K562 (cell line): ENCODE results near the gene SULT1A2. TPM values are rescaled to one million over a fixed set of nuclear protein-coding genes. Genes with fewer than 3 reads are reported as not detected.

ENCODE experiments used
- ARHGAP35 ChIP-seq: fragments of 450-650 bp; IDR thresholded peaks from 2 replicates; pipeline ENCODE4 v1.6.1; 2018; ENCODE audit not compliant: partially characterized antibody
- BCOR ChIP-seq: fragments of 450-650 bp; IDR thresholded peaks from 2 replicates; pipeline ENCODE4 v1.6.1; 2016
- CBX3 ChIP-seq, 2 experiments: IDR thresholded peaks; 1 replicate in 1 of 2; 2 replicates in 1 of 2; pipeline ENCODE4 v1.6.1; 2012; ENCODE audit warnings: inconsistent platforms in 2 of 2, low read length in 2 of 2, borderline replicate concordance in 1 of 2, control low read depth in 1 of 2
- FOXK2 ChIP-seq, 2 experiments: fragments of 450-650 bp; IDR thresholded peaks in 1 of 2; conservative IDR thresholded peaks in 1 of 2; 2 replicates each; pipeline ENCODE4 v1.6.1; 2016; ENCODE audit warnings: low read depth in 2 of 2, mild to moderate bottlenecking in 1 of 2
- L3MBTL2 ChIP-seq: fragments of 450-650 bp; IDR thresholded peaks from 2 replicates; pipeline ENCODE4 v1.6.1; 2016; ENCODE audit warnings: mild to moderate bottlenecking, moderate library complexity
- MCM3 ChIP-seq: fragments of 450-650 bp; IDR thresholded peaks from 2 replicates; pipeline ENCODE4 v1.6.1; 2016
- NBN ChIP-seq: fragments of 450-650 bp; IDR thresholded peaks from 2 replicates; pipeline ENCODE4 v1.6.1; 2016; ENCODE audit warnings: low read depth, mild to moderate bottlenecking
- PHF8 ChIP-seq: fragments of 200-600 bp; sonication (generic); IDR thresholded peaks from 2 replicates; pipeline ENCODE4 v1.6.1; 2012; ENCODE audit warnings: mixed run types, mild to moderate bottlenecking, inconsistent platforms, low read length, moderate library complexity, borderline replicate concordance
- POU5F1 ChIP-seq: fragments of 150-350 bp; IDR thresholded peaks from 2 replicates; pipeline ENCODE4 v1.6.1; 2014; ENCODE audit warnings: borderline replicate concordance, low read length, low read depth, mild to moderate bottlenecking; ENCODE audit not compliant: partially characterized antibody
- PTTG1 ChIP-seq: fragments of 450-650 bp; IDR thresholded peaks from 2 replicates; pipeline ENCODE4 v1.6.1; 2016; ENCODE audit warnings: low read depth, mild to moderate bottlenecking, missing genetic modification characterization, missing compliant biosample characterization
- RBM25 ChIP-seq: fragments of 200-400 bp; formaldehyde crosslinking; IDR thresholded peaks from 2 replicates; pipeline ENCODE4 v1.6.1; 2018; ENCODE audit warnings: low read length, low read depth, moderate library complexity; ENCODE audit not compliant: severe bottlenecking
- RNF2 ChIP-seq: sonication (generic); IDR thresholded peaks from 2 replicates; pipeline ENCODE4 v1.6.1; 2016
- SUPT5H ChIP-seq: fragments of 450-650 bp; IDR thresholded peaks from 2 replicates; pipeline ENCODE4 v1.6.1; 2016
- TAF1 ChIP-seq: IDR thresholded peaks from 2 replicates; pipeline ENCODE4 v1.6.1; 2011; ENCODE audit warnings: mild to moderate bottlenecking, low read length, moderate library complexity; ENCODE audit not compliant: insufficient read depth, control insufficient read depth, severe bottlenecking; ENCODE audit errors: extremely low read depth
- THRB ChIP-seq: fragments of 450-650 bp; formaldehyde crosslinking; conservative IDR thresholded peaks from 2 replicates; pipeline ENCODE4 v1.4.0; 2022; ENCODE audit warnings: mild to moderate bottlenecking, missing genetic modification characterization
- WHSC1 ChIP-seq: IDR thresholded peaks from one replicate; pipeline ENCODE4 v1.6.1; 2012; ENCODE audit warnings: low read length, control low read depth, inconsistent platforms
- ZNF175 ChIP-seq: fragments of 200-800 bp; sonication (Bioruptor generic); IDR thresholded peaks from 2 replicates; pipeline ENCODE4 v1.6.1; 2016; ENCODE audit warnings: low read depth, mild to moderate bottlenecking, missing genetic modification characterization, missing compliant biosample characterization
- ZNF217 ChIP-seq: sonication (generic); formaldehyde crosslinking; IDR thresholded peaks from 2 replicates; pipeline ENCODE4 v1.8.0; 2022; ENCODE audit warnings: mild to moderate bottlenecking, missing genetic modification reagents
- ZNF224 ChIP-seq: sonication (generic); formaldehyde crosslinking; IDR thresholded peaks from 2 replicates; pipeline ENCODE4 v1.8.0; 2022; ENCODE audit warnings: mild to moderate bottlenecking, missing genetic modification reagents
- ZNF23 ChIP-seq: fragments of 250-450 bp; sonication (Bioruptor Pico); IDR thresholded peaks from 2 replicates; pipeline ENCODE4 v1.4.0; 2020; ENCODE audit warnings: mild to moderate bottlenecking
- ZNF274 ChIP-seq: IDR thresholded peaks from 2 replicates; pipeline ENCODE4 v1.6.1; 2011; ENCODE audit warnings: low read depth, mild to moderate bottlenecking, low read length, moderate library complexity, borderline replicate concordance
- polyA plus RNA-seq, 8 experiments: library from polyadenylated mRNA; depleted of rRNA in 4 of 8; stranded (reverse) in 5 of 8; unstranded in 3 of 8; fragments of >200 nt; fragmentation: Nextera tagmentation in 2 of 8; fragmentation: Illumina TruSeq in 1 of 8; extraction: Ambion mirVana in 2 of 8; extraction: Trizol in 1 of 8; gene quantifications; 2 replicates each; pipeline versions ENCODE4 v1.2.1 to v1.2.3, GENCODE V29; 2011 to 2014; ENCODE audit warnings: inconsistent platforms in 1 of 8, missing spikeins in 1 of 8
- total RNA-seq, 7 experiments: library from RNA; depleted of rRNA in 6 of 7; stranded (reverse); fragments of >200 nt in 6 of 7; fragmentation: Illumina TruSeq in 2 of 7; extraction: Trizol in 2 of 7; gene quantifications; 2 replicates each; pipeline versions ENCODE4 v1.2.1 to v1.2.3, GENCODE V29; 2011 to 2021; ENCODE audit warnings: low replicate concordance in 1 of 7
- TF ChIP-seq, protein P1 (sequence below), 2 experiments: fragments of 450-650 bp; conservative IDR thresholded peaks; 2 replicates each; pipeline ENCODE4 v1.6.1; 2017; ENCODE audit warnings: mild to moderate bottlenecking in 2 of 2, moderate library complexity in 2 of 2
- TF ChIP-seq, protein P2 (sequence below): sonication (generic); formaldehyde crosslinking; IDR thresholded peaks from 2 replicates; pipeline ENCODE4 v1.8.1; 2023; ENCODE audit warnings: mild to moderate bottlenecking, missing genetic modification reagents, moderate library complexity
- TF ChIP-seq, protein P3 (sequence below), 2 experiments: fragments of 450-650 bp in 1 of 2; sonication (generic) in 1 of 2; formaldehyde crosslinking; conservative IDR thresholded peaks; 2 replicates each; pipeline versions ENCODE4 v1.4.0 to v1.8.1; 2020 to 2022; ENCODE audit warnings: mild to moderate bottlenecking in 1 of 2, missing genetic modification reagents in 1 of 2

Gene SULT1A2
- total and polyA plus RNA-seq, 9 of the 15 experiments (the other 6 are each of a cell fraction or from before 2014, with no cell fraction given) = 0.73 to 3.2 (median 1.7) TPM

GRCh38 chr16:28553776-28554633 is 42.8 kb downstream of the SULT1A2 start, which contains the start of gene SGF29 (continued):
- TF ChIP-seq, protein P1, sequence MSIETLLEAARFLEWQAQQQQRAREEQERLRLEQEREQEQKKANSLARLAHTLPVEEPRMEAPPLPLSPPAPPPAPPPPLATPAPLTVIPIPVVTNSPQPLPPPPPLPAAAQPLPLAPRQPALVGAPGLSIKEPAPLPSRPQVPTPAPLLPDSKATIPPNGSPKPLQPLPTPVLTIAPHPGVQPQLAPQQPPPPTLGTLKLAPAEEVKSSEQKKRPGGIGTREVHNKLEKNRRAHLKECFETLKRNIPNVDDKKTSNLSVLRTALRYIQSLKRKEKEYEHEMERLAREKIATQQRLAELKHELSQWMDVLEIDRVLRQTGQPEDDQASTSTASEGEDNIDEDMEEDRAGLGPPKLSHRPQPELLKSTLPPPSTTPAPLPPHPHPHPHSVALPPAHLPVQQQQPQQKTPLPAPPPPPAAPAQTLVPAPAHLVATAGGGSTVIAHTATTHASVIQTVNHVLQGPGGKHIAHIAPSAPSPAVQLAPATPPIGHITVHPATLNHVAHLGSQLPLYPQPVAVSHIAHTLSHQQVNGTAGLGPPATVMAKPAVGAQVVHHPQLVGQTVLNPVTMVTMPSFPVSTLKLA (conservative IDR thresholded peaks at IDR 0.05) = peak; percentile 66 to 81; a peak in 3 of 4 replicates
- no peak for TF ChIP-seq MCM3
- TF ChIP-seq PHF8 = peak; percentile 99
- TF ChIP-seq WHSC1 = no peak
- TF ChIP-seq BCOR = no peak
- TF ChIP-seq ZNF175 (CRISPR knock-in tag) = 0 out of 2 replicates have a peak, but pooled peaks have one; percentile 44
- no peak for TF ChIP-seq ZNF217 (CRISPR knock-in tag)
- TF ChIP-seq CBX3 (IDR thresholded peaks at IDR 0.05; ENCODE audit: borderline replicate concordance in 1 of 2, low read length in 2 of 2) = peak in 1 of 2 experiments; percentile 53; a peak in 1 of 3 replicates
- TF ChIP-seq ZNF224 (CRISPR knock-in tag) = no peak
- peak; percentile 46 for TF ChIP-seq POU5F1
- TF ChIP-seq ARHGAP35 = no peak
- TF ChIP-seq NBN = peak; percentile 76; the same call in 1 of the 2 replicates
- TF ChIP-seq SUPT5H = peak; percentile 97
- TF ChIP-seq TAF1 = peak; percentile 79
- no peak; the same call in 1 of the 2 replicates for TF ChIP-seq RNF2
- no peak for TF ChIP-seq ZNF23 (CRISPR knock-in tag)
- TF ChIP-seq THRB (CRISPR knock-in tag) = no peak
- no peak for TF ChIP-seq ZNF274
- TF ChIP-seq PTTG1 (tag) = no peak
- peak; percentile 91 for TF ChIP-seq L3MBTL2
- TF ChIP-seq RBM25 = peak; percentile 22
- TF ChIP-seq, protein P2, sequence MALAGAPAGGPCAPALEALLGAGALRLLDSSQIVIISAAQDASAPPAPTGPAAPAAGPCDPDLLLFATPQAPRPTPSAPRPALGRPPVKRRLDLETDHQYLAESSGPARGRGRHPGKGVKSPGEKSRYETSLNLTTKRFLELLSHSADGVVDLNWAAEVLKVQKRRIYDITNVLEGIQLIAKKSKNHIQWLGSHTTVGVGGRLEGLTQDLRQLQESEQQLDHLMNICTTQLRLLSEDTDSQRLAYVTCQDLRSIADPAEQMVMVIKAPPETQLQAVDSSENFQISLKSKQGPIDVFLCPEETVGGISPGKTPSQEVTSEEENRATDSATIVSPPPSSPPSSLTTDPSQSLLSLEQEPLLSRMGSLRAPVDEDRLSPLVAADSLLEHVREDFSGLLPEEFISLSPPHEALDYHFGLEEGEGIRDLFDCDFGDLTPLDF (CRISPR knock-in tag) = no peak
- TF ChIP-seq FOXK2 (conservative IDR thresholded peaks at IDR 0.05 in 1 of 2, IDR thresholded peaks at IDR 0.05 in 1 of 2; ENCODE audit: low read depth in 2 of 2) = no peak
- TF ChIP-seq, protein P3, sequence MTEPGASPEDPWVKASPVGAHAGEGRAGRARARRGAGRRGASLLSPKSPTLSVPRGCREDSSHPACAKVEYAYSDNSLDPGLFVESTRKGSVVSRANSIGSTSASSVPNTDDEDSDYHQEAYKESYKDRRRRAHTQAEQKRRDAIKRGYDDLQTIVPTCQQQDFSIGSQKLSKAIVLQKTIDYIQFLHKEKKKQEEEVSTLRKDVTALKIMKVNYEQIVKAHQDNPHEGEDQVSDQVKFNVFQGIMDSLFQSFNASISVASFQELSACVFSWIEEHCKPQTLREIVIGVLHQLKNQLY (CRISPR knock-in tag; conservative IDR thresholded peaks at IDR 0.05) = no peak
